HG03558 (cell line): ENCODE data around the gene CDK17.
"Not testable (repeated sequence)": the region's sequence is repeated elsewhere in the genome, so short reads cannot be mapped to it uniquely, and the experiment has no call there.

Experiments
- ATAC-seq: cut with Tn5 transposase; IDR thresholded peaks from one replicate; pipeline ENCODE4 v1.9.1; 2021; ENCODE audit warnings: moderate number of reproducible peaks; ENCODE audit not compliant: unreplicated experiment; ENCODE audit errors: extremely low read depth

The CDK17 gene

GRCh38 chr12:96419576-96420276, 19.5 kb upstream of the CDK17 start:
- no peak for ATAC-seq

GRCh38 chr12:96417688-96418087, 17.4 kb upstream of the CDK17 start:
- ATAC-seq = not testable (repeated sequence)

- no peak for ATAC-seq
Observed at GRCh38 chr12:96416033-96416799, 16.0 kb upstream of the CDK17 start.

GRCh38 chr12:96414637-96415036, 14.4 kb upstream of the CDK17 start:
- ATAC-seq = no peak

GRCh38 chr12:96412431-96412830, 12.2 kb upstream of the CDK17 start:
- no peak for ATAC-seq

GRCh38 chr12:96409731-96410130, 9.5 kb upstream of the CDK17 start:
- no peak for ATAC-seq

- no peak for ATAC-seq
Observed at GRCh38 chr12:96408993-96409392, 8.8 kb upstream of the CDK17 start.

GRCh38 chr12:96407429-96408097, 7.3 kb upstream of the CDK17 start:
- ATAC-seq = peak; percentile 84

- no peak for ATAC-seq
Observed at GRCh38 chr12:96404696-96405095, 4.5 kb upstream of the CDK17 start.

GRCh38 chr12:96403870-96404269, 3.6 kb upstream of the CDK17 start:
- no peak for ATAC-seq

- not testable (repeated sequence) for ATAC-seq
Observed at GRCh38 chr12:96402522-96402921, 2.3 kb upstream of the CDK17 start.

GRCh38 chr12:96402061-96402460, 1.8 kb upstream of the CDK17 start:
- no peak for ATAC-seq

GRCh38 chr12:96401076-96401871, 1.0 kb upstream of the CDK17 start:
- no peak for ATAC-seq

GRCh38 chr12:96400631-96401075, 414 bp upstream of the CDK17 start:
- ATAC-seq = no peak

- peak; percentile 15 for ATAC-seq
Observed at GRCh38 chr12:96399120-96399918, 920 bp downstream of the CDK17 start.

- no peak for ATAC-seq
Observed at GRCh38 chr12:96398424-96399119, 1.7 kb downstream of the CDK17 start.

- no peak for ATAC-seq
Observed at GRCh38 chr12:96397756-96398423, 2.3 kb downstream of the CDK17 start.

GRCh38 chr12:96396914-96397313, 3.3 kb downstream of the CDK17 start:
- no peak for ATAC-seq
